NOMO-1 treated with dmso at 0.1 percent for 144 hours (cell line): ENCODE data around the gene GDF15.
A peak's percentile ranks its signal among the peaks of the same experiment; 100 is the strongest.
"Not testable (repeated sequence)": the region's sequence is repeated elsewhere in the genome, so short reads cannot be mapped to it uniquely, and the experiment has no call there.

Experiments
- DNase-seq: peaks from one replicate; lab custom pipeline; 2025; ENCODE audit not compliant: unreplicated experiment; lab: John Stamatoyannopoulos, UW

Gene GDF15

GRCh38 chr19:18385675-18386542 is at the start of gene GDF15:
Gene GDF15 (plus strand): TSS chr19:18386158. CDS start chr19:18386190, 32 bp downstream.
- peak; percentile 30 for DNase-seq

GRCh38 chr19:18338541-18338940 is 47.4 kb upstream of the GDF15 start:
- no peak for DNase-seq

GRCh38 chr19:18339723-18340122 is 46.2 kb upstream of the GDF15 start:
- no peak for DNase-seq

- DNase-seq, result peak; percentile 34
Observed at GRCh38 chr19:18340190-18340989, 45.6 kb upstream of the GDF15 start, which contains the start of gene PGPEP1. Gene PGPEP1 (plus strand): TSS chr19:18340598. CDS start chr19:18340682, 84 bp downstream.

GRCh38 chr19:18340990-18341868 is 44.7 kb upstream of the GDF15 start:
- DNase-seq, result peak; percentile 35

GRCh38 chr19:18342090-18342632 is 43.8 kb upstream of the GDF15 start:
- DNase-seq, result no peak

GRCh38 chr19:18344582-18344950 is 41.4 kb upstream of the GDF15 start:
- DNase-seq, result no peak

- no peak for DNase-seq
Observed at GRCh38 chr19:18345296-18345695, 40.7 kb upstream of the GDF15 start.

- DNase-seq, result no peak
Observed at GRCh38 chr19:18346091-18346490, 39.9 kb upstream of the GDF15 start.

- DNase-seq, result no peak
Observed at GRCh38 chr19:18348171-18348570, 37.8 kb upstream of the GDF15 start.

- not testable (repeated sequence) for DNase-seq
Observed at GRCh38 chr19:18348818-18349339, 37.1 kb upstream of the GDF15 start.

GRCh38 chr19:18349524-18350128 is 36.3 kb upstream of the GDF15 start:
- DNase-seq, result no peak

- no peak for DNase-seq
Observed at GRCh38 chr19:18350490-18350889, 35.5 kb upstream of the GDF15 start.

GRCh38 chr19:18351544-18351943 is 34.4 kb upstream of the GDF15 start:
- no peak for DNase-seq

- DNase-seq, result no peak
Observed at GRCh38 chr19:18353378-18354005, 32.5 kb upstream of the GDF15 start.

GRCh38 chr19:18354743-18355142 is 31.2 kb upstream of the GDF15 start:
- DNase-seq, result not testable (repeated sequence)

GRCh38 chr19:18357041-18357440 is 28.9 kb upstream of the GDF15 start:
- DNase-seq, result no peak

GRCh38 chr19:18361646-18362045 is 24.3 kb upstream of the GDF15 start:
- DNase-seq, result no peak

- DNase-seq, result no peak
Observed at GRCh38 chr19:18362934-18363542, 22.9 kb upstream of the GDF15 start.
